SK-N-SH treated with all-trans-retinoic acid at 6 μM for 48 hours (cell line): ENCODE results near the gene DOK4.

Experiments
- ARNTL ChIP-seq: fragments of 450-650 bp; formaldehyde crosslinking; IDR thresholded peaks from 2 replicates; pipeline ENCODE4 v1.5.0; 2020; ENCODE audit warnings: low read depth, mild to moderate bottlenecking, moderate library complexity, borderline replicate concordance
- CSDC2 ChIP-seq: fragments of 250-450 bp; sonication (Bioruptor Pico); IDR thresholded peaks from 2 replicates; pipeline ENCODE4 v1.5.0; 2020; ENCODE audit warnings: mild to moderate bottlenecking, moderate library complexity
- ESRRG ChIP-seq: fragments of 250-450 bp; sonication (Bioruptor Pico); IDR thresholded peaks from 2 replicates; pipeline ENCODE4 v1.6.1; 2021; ENCODE audit warnings: mild to moderate bottlenecking
- GLIS3 ChIP-seq: fragments of 250-450 bp; sonication (Bioruptor Pico); IDR thresholded peaks from 2 replicates; pipeline ENCODE4 v1.5.0; 2020; ENCODE audit warnings: mild to moderate bottlenecking, moderate library complexity
- OSR1 ChIP-seq: fragments of 250-450 bp; sonication (Bioruptor Pico); IDR thresholded peaks from 2 replicates; pipeline ENCODE4 v1.8.0; 2022; ENCODE audit warnings: moderate library complexity, mild to moderate bottlenecking, inconsistent platforms
- TCF4 ChIP-seq: fragments of 250-450 bp; sonication (Bioruptor Pico); IDR thresholded peaks from 2 replicates; pipeline ENCODE4 v1.8.0; 2021; ENCODE audit warnings: mild to moderate bottlenecking, moderate library complexity, borderline replicate concordance
- TOX ChIP-seq: fragments of 250-450 bp; sonication (Bioruptor Pico); IDR thresholded peaks from 2 replicates; pipeline ENCODE4 v1.8.0; 2021; ENCODE audit warnings: mild to moderate bottlenecking, moderate library complexity, borderline replicate concordance
- ZFP3 ChIP-seq: fragments of 250-450 bp; sonication (Bioruptor Pico); IDR thresholded peaks from 2 replicates; pipeline ENCODE4 v1.5.0; 2020; ENCODE audit warnings: mild to moderate bottlenecking, moderate library complexity
- ZFP30 ChIP-seq: fragments of 450-650 bp; formaldehyde crosslinking; IDR thresholded peaks from 2 replicates; pipeline ENCODE4 v1.5.0; 2022; ENCODE audit warnings: mild to moderate bottlenecking, moderate library complexity
- ZNF565 ChIP-seq: fragments of 450-650 bp; formaldehyde crosslinking; conservative IDR thresholded peaks from 2 replicates; pipeline ENCODE4 v1.5.0; 2020; ENCODE audit warnings: low read depth, mild to moderate bottlenecking, moderate library complexity

DNA sequence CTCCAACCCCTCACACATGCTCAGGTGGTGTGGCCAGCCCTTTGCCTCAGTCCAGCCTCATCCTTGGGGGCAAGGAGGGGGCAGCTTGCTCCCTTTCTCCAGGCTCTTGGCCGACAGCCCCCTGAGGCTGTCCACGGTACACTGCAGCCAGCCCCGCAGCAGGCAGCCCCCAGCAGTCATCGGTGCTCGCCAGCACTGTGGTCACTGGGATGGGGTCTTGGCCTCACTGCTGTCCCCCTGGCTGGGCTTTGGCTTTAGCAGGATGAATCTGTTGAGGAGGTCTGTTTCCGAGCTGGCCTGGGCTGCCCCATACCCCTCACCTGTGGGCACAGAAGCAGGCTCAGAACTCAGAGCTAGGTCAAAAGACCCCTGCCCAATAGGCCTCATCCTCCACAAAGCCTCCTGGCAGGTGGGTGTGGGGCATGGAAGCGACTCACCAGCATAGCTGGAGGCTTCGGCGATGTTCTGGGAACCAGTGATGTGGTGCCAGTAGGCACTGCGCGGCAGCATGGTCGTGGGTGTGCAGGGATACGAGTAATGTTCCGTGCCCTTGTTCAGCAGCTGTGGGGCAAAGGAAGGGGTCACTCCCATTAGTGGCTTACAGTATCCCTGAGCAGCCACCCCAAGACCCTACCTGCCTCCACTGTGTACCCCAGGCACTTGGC lies 13.0 kb downstream of the DOK4 start:
- TF ChIP-seq TCF4 (no peak), ARNTL (no peak), OSR1 (no peak), ZFP3 (no peak), ZFP30 (no peak), GLIS3 (CRISPR knock-in tag) (no peak), TOX (CRISPR knock-in tag) (no peak), CSDC2 (CRISPR knock-in tag) (no peak), ESRRG (CRISPR knock-in tag) (no peak), ZNF565 (CRISPR knock-in tag) (no peak)
